NB4 (cell line): ENCODE results near the gene LDB3.

Experiments used
- POLR2A ChIP-seq: IDR thresholded peaks from 2 replicates; pipeline ENCODE4 v1.6.1; 2011; ENCODE audit warnings: mild to moderate bottlenecking; ENCODE audit not compliant: insufficient read length; ENCODE audit errors: extremely low read depth
- TF ChIP-seq, protein P1 (sequence below): IDR thresholded peaks from one replicate; pipeline ENCODE4 v1.5.1; 2012; ENCODE audit warnings: low read depth, low read length
- TF ChIP-seq, protein P2 (sequence below): IDR thresholded peaks from 2 replicates; pipeline ENCODE4 v1.6.1; 2011; ENCODE audit warnings: low read depth, low read length

DNA sequence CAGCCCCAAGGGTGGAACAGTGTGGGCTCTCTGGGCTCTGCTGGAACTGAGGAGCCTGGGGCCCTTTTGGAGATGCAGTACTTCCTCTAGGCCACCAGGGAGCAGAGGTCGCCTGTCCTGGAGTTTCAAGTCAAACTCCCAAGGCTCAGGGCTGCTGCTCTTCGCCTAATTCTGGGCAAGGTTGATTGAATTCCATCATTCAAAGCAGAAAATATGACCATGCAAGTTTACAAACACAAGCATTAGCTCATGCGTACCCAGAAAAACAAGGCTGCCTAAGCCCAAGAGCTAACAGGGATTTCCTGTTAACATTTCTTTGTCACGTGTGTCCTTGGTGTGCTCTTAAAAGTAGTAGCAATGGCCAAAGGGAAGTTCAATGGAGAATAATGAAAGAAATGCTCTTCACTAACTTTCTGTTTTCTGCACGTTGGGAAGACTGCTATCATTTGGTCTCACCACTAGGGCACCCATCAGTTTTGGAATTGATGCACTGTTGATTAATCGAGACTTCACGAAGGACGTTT lies 20.1 kb downstream of the LDB3 start:
- no peak for TF ChIP-seq POLR2A
- TF ChIP-seq, protein P1, sequence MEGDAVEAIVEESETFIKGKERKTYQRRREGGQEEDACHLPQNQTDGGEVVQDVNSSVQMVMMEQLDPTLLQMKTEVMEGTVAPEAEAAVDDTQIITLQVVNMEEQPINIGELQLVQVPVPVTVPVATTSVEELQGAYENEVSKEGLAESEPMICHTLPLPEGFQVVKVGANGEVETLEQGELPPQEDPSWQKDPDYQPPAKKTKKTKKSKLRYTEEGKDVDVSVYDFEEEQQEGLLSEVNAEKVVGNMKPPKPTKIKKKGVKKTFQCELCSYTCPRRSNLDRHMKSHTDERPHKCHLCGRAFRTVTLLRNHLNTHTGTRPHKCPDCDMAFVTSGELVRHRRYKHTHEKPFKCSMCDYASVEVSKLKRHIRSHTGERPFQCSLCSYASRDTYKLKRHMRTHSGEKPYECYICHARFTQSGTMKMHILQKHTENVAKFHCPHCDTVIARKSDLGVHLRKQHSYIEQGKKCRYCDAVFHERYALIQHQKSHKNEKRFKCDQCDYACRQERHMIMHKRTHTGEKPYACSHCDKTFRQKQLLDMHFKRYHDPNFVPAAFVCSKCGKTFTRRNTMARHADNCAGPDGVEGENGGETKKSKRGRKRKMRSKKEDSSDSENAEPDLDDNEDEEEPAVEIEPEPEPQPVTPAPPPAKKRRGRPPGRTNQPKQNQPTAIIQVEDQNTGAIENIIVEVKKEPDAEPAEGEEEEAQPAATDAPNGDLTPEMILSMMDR, result peak; percentile 86
- TF ChIP-seq, protein P2, sequence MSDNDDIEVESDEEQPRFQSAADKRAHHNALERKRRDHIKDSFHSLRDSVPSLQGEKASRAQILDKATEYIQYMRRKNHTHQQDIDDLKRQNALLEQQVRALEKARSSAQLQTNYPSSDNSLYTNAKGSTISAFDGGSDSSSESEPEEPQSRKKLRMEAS, result peak; percentile 42; the same call in 1 of the 2 replicates
